ENCODE results near the gene ACOX3. TPM values are rescaled to one million over a fixed set of nuclear protein-coding genes. Genes with fewer than 3 reads are reported as not detected.

Gene ACOX3
- total RNA-seq, 1 experiment from 2014 or later, result 12.2 TPM

DNA sequence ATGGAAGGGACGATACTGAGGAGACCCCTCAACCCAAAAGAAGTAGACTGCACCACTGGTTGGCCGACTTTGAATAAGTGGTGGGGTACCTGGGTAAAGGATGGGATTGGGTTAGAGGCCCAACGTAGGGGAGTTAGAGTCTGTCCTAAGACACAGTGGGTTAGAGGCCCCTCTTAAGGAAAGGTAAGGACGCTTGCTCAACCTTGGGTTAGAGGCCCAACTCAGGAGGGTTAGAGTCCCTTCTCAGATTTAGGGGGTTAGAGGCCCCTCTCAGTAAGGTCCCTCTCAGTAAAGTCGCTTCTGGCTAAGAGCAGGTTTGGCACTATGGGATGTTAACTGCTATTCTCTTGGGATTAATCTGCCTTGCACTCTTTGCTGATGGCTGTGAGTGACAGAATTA is 81.3 kb downstream of the ACOX3 start:
- no peak overlapping the region for H2AFZ ChIP-seq (ENCODE audit: low read length)
- no TSS peak for BruUV-seq (replicated peaks)
- H4K20me1 ChIP-seq (ENCODE audit: low read length), result no peaks in the 10 kb centered on the region
- no peak overlapping the region for H3K4me3 ChIP-seq (ENCODE audit: low read length)
- no peaks in the 10 kb centered on the region for H3K27me3 ChIP-seq (ENCODE audit: low read length)
- H3F3A ChIP-seq (ENCODE audit: low read length, unreplicated experiment), result no peaks in the 10 kb centered on the region
- no peak overlapping the region for H3K27ac ChIP-seq (ENCODE audit: low read length)
- ChIA-PET POLR2A (ENCODE audit: unreplicated experiment) (no interaction called here), CTCF (no interaction called here)
- TF ChIP-seq EZH2 (IDR thresholded peaks at IDR 0.05; ENCODE audit: low read length, unreplicated experiment), result no peak
- TF ChIP-seq EZH2phosphoT487 (IDR thresholded peaks at IDR 0.05; ENCODE audit: borderline replicate concordance, low read length), result no peak
- TF ChIP-seq, protein P1, sequence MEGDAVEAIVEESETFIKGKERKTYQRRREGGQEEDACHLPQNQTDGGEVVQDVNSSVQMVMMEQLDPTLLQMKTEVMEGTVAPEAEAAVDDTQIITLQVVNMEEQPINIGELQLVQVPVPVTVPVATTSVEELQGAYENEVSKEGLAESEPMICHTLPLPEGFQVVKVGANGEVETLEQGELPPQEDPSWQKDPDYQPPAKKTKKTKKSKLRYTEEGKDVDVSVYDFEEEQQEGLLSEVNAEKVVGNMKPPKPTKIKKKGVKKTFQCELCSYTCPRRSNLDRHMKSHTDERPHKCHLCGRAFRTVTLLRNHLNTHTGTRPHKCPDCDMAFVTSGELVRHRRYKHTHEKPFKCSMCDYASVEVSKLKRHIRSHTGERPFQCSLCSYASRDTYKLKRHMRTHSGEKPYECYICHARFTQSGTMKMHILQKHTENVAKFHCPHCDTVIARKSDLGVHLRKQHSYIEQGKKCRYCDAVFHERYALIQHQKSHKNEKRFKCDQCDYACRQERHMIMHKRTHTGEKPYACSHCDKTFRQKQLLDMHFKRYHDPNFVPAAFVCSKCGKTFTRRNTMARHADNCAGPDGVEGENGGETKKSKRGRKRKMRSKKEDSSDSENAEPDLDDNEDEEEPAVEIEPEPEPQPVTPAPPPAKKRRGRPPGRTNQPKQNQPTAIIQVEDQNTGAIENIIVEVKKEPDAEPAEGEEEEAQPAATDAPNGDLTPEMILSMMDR (conservative IDR thresholded peaks at IDR 0.05; ENCODE audit: low read depth, low read length), result no peak
- no peaks in the 10 kb centered on the region for H3K9me3 ChIP-seq (ENCODE audit: low read length)
- ATAC-seq (no peak), DNase-seq (no peak)
- peaks cover 23% of the 10 kb centered on the region; the same call in 1 of the 2 replicates for H3K4me1 ChIP-seq (ENCODE audit: insufficient read depth, low read length)
- H3K9me2 ChIP-seq (replicated peaks; ENCODE audit: low read length), result no peaks in the 10 kb centered on the region
- no peak overlapping the region for H3K9ac ChIP-seq (ENCODE audit: low read length)
- intact Hi-C loops (cut with micrococcal nuclease), result no loop called here
- H3K36me3 ChIP-seq (ENCODE audit: low read depth, low read length), result no peaks in the 10 kb centered on the region
- H3K79me2 ChIP-seq (ENCODE audit: low read length), result no peaks in the 10 kb centered on the region
- no peak overlapping the region for H3K4me2 ChIP-seq (ENCODE audit: low read length)

GRCh38 chr4:8356856-8357255 is 83.7 kb downstream of the ACOX3 start:
- no peaks in the 10 kb centered on the region for H3K79me2 ChIP-seq (ENCODE audit: low read length)
- H3K9me3 ChIP-seq (ENCODE audit: low read length), result no peaks in the 10 kb centered on the region
- H3K4me3 ChIP-seq (ENCODE audit: low read length), result no peak overlapping the region
- no peak for DNase-seq
- ChIA-PET CTCF (no interaction called here), POLR2A (ENCODE audit: unreplicated experiment) (no interaction called here)
- BruUV-seq (replicated peaks), result no TSS peak
- no peak overlapping the region for H3K9ac ChIP-seq (ENCODE audit: low read length)
- no peaks in the 10 kb centered on the region for H3K9me2 ChIP-seq (replicated peaks; ENCODE audit: low read length)
- H3K36me3 ChIP-seq (ENCODE audit: low read depth, low read length), result no peaks in the 10 kb centered on the region
- no peak overlapping the region for H3K27ac ChIP-seq (ENCODE audit: low read length)
- H3K4me2 ChIP-seq (ENCODE audit: low read length), result no peak overlapping the region
- H2AFZ ChIP-seq (ENCODE audit: low read length), result no peak overlapping the region
- H4K20me1 ChIP-seq (ENCODE audit: low read length), result no peaks in the 10 kb centered on the region
- no peak for ATAC-seq
- TF ChIP-seq, protein P1 (conservative IDR thresholded peaks at IDR 0.05; ENCODE audit: low read depth, low read length), result no peak
- TF ChIP-seq EZH2phosphoT487 (IDR thresholded peaks at IDR 0.05; ENCODE audit: borderline replicate concordance, low read length) (no peak), EZH2 (IDR thresholded peaks at IDR 0.05; ENCODE audit: low read length, unreplicated experiment) (no peak)
- intact Hi-C loops (cut with micrococcal nuclease), result no loop called here
- no peaks in the 10 kb centered on the region for H3K27me3 ChIP-seq (ENCODE audit: low read length)
- peaks cover 6% of the 10 kb centered on the region; the same call in 1 of the 2 replicates for H3K4me1 ChIP-seq (ENCODE audit: insufficient read depth, low read length)
- no peaks in the 10 kb centered on the region for H3F3A ChIP-seq (ENCODE audit: low read length, unreplicated experiment)

GRCh38 chr4:8355864-8356565 is 84.5 kb downstream of the ACOX3 start:
- intact Hi-C loops (cut with micrococcal nuclease), result no loop called here
- H3K9me2 ChIP-seq (replicated peaks; ENCODE audit: low read length), result no peaks in the 10 kb centered on the region
- H2AFZ ChIP-seq (ENCODE audit: low read length), result no peak overlapping the region
- TF ChIP-seq, protein P1 (conservative IDR thresholded peaks at IDR 0.05; ENCODE audit: low read depth, low read length), result no peak
- TF ChIP-seq EZH2phosphoT487 (IDR thresholded peaks at IDR 0.05; ENCODE audit: borderline replicate concordance, low read length) (no peak), EZH2 (IDR thresholded peaks at IDR 0.05; ENCODE audit: low read length, unreplicated experiment) (no peak)
- ChIA-PET POLR2A (ENCODE audit: unreplicated experiment) (no interaction called here), CTCF (no interaction called here)
- no peaks in the 10 kb centered on the region for H3K36me3 ChIP-seq (ENCODE audit: low read depth, low read length)
- DNase-seq (no peak), ATAC-seq (no peak)
- H3K4me1 ChIP-seq (ENCODE audit: insufficient read depth, low read length), result 0 out of 2 replicates have a peak, but pooled peaks cover 6% of the 10 kb centered on the region
- H3K27ac ChIP-seq (ENCODE audit: low read length), result no peak overlapping the region
- H3K4me3 ChIP-seq (ENCODE audit: low read length), result no peak overlapping the region
- H3K27me3 ChIP-seq (ENCODE audit: low read length), result no peaks in the 10 kb centered on the region
- no peaks in the 10 kb centered on the region for H3K9me3 ChIP-seq (ENCODE audit: low read length)
- no TSS peak for BruUV-seq (replicated peaks)
- H3K4me2 ChIP-seq (ENCODE audit: low read length), result no peak overlapping the region
- no peaks in the 10 kb centered on the region for H3K79me2 ChIP-seq (ENCODE audit: low read length)
- no peaks in the 10 kb centered on the region for H4K20me1 ChIP-seq (ENCODE audit: low read length)
- no peak overlapping the region for H3K9ac ChIP-seq (ENCODE audit: low read length)
- H3F3A ChIP-seq (ENCODE audit: low read length, unreplicated experiment), result no peaks in the 10 kb centered on the region
